GM10266 (cell line): ENCODE data around the gene IGFN1.

ENCODE experiments used
- DNase-seq: peaks from one replicate; pipeline ENCODE4 v3.0.0; 2012; ENCODE audit errors: extremely low spot score
- TF ChIP-seq, protein P1 (sequence below): IDR thresholded peaks from 2 replicates; pipeline ENCODE4 v1.5.1; 2012; ENCODE audit warnings: mild to moderate bottlenecking, low read depth; ENCODE audit not compliant: control insufficient read depth, insufficient read depth; ENCODE audit errors: missing control alignments

IGFN1 gene

DNA sequence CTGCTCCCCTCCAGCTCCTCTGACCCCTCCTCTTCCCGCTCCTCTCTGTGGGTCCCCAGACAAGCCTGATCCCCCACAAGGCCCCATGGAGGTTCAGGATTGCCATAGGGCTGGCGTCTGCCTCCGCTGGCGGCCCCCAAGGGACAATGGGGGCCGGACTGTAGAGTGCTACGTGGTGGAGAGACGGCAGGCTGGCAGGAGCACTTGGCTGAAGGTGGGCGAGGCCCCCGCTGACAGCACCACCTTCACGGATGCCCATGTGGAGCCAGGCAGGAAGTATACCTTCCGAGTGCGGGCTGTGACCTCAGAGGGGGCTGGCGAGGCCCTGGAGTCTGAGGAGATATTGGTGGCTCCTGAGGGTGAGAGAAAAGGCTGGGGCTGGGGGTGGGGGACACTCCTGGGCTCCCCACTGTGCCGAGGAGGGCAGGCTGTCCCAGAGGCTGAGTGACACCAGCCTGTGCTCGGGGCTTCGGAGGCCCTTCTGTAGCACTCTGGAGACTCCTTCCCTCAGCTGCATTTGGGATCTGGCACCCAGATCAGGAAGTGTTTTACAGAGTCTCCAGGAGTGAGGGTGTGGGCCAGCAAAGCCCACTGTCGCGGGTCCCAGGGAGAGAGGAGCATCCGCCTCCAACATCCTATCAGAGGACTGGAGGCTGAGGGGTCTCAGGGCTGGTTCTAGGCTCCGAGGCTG lies 25.9 kb downstream of the IGFN1 start:
- no peak for DNase-seq
- TF ChIP-seq, protein P1, sequence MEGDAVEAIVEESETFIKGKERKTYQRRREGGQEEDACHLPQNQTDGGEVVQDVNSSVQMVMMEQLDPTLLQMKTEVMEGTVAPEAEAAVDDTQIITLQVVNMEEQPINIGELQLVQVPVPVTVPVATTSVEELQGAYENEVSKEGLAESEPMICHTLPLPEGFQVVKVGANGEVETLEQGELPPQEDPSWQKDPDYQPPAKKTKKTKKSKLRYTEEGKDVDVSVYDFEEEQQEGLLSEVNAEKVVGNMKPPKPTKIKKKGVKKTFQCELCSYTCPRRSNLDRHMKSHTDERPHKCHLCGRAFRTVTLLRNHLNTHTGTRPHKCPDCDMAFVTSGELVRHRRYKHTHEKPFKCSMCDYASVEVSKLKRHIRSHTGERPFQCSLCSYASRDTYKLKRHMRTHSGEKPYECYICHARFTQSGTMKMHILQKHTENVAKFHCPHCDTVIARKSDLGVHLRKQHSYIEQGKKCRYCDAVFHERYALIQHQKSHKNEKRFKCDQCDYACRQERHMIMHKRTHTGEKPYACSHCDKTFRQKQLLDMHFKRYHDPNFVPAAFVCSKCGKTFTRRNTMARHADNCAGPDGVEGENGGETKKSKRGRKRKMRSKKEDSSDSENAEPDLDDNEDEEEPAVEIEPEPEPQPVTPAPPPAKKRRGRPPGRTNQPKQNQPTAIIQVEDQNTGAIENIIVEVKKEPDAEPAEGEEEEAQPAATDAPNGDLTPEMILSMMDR = no peak

DNA sequence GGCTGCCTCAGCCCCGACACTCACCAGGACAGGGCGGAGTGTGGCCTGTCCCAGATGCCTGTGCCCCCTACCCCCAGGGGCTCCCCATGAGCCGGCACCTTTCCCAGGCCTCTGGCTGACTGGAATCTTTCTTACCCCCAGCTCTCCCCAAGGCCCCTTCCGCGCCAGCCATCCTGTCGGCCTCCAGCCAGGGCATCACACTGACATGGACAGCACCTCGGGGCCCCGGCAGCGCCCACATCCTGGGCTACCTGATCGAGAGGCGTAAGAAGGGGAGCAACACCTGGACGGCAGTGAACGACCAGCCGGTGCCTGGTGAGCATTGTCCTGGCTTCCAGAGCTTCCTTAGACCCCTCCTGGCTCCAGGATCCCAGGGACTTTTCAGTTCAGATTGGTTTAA lies 26.5 kb downstream of the IGFN1 start:
- DNase-seq = no peak
- TF ChIP-seq, protein P1 = no peak

DNA sequence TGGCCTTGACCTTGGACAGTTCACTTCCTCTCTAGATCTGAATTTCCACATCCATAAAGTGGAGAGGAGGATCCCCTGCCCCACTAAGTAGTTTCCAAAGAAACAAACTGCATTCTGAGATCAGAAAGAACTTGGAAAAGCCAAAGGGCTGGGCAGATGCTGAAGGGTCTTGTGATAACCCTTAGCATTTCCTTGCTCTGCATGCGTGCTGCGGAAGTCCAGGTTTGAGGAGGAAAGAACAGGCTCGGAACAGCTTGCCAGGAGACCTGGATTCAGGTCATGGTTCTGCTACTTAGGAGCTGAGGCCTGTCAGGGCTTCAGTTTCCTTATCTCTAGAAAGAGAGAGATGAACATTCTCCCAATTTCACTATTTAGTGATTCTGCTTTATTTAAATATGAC lies 27.2 kb downstream of the IGFN1 start:
- DNase-seq = no peak
- TF ChIP-seq, protein P1 = no peak

DNA sequence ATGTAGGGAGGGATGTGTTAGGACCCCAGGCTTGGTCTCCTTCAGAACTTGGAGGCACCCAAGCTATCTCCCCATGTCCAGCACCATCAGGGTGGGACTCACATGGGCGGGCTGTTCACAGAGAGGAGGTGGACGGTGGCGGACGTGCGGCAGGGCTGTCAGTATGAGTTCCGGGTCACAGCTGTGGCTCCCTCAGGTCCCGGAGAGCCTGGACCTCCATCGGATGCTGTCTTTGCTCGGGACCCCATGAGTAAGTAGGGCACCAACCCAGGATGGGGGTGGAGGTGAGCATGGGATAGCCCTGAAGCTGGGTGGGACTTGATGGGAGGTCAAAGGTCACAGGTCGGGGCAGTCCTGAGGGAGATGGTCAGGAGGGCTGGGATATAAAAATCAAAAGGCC lies 27.8 kb downstream of the IGFN1 start:
- TF ChIP-seq, protein P1 = no peak
- DNase-seq = no peak

DNA sequence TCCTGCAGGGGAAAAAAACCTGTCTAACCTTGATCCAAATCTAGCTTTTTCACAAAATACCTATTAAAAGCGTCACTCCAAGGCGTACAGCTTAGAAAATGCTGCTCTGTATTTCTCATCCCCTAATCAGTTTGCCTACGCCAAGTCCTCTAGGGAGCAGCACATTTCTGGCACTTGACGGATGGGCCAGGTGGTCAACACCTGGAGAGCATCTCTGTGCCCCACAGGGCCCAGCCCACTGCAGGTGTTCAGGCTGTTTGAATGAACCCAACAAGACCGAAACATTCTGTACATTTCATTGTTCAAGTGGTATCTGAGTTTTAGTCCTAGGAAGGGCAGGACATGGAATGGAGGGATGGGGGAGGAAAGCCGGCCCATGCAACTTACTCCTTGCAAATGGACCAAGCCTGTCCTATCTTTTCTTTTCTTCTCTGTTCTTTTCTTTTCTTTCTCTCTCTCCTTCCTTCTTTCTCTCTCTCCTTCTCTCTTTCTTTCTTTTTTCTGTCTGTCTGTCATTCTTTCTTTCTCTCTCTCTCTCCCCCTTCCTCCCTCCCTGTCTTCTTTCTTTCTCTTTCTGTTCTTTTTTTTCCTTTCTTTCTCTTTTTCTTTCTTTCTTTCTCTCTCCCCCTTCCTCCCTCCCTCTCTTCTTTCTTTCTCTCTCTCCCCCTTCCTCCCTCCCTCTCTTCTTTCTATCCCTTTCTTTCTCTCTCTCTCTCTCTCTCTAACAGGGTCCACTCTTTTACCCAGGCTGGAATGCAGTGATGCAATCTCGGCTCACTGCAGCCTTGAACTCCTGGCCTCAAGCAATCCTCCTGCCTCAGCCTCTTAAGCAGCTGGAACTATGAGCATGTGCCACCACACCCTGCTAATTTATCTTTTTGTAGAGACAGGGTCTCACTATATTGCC lies 29.1 kb downstream of the IGFN1 start:
- no peak for DNase-seq

DNA sequence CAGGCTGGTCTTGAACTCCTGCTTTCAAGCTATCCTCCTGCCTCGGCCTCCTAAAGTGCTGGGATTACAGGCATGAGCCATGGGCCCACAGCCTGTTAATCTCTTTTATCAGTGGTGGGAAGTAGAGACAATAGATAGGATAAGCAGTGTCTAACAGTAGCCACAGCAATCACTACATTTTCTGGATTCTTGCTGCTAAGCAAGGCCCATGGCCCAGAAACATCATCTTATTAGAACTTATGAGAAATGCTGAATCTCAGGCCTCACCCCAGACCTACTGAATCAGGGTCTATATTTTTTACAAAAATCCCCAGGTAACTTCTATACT lies 29.7 kb downstream of the IGFN1 start:
- DNase-seq = no peak
- TF ChIP-seq, protein P1 = no peak

More for the DNA sequence above, 29.1 kb downstream of the IGFN1 start:
- TF ChIP-seq, protein P1 = no peak

DNA sequence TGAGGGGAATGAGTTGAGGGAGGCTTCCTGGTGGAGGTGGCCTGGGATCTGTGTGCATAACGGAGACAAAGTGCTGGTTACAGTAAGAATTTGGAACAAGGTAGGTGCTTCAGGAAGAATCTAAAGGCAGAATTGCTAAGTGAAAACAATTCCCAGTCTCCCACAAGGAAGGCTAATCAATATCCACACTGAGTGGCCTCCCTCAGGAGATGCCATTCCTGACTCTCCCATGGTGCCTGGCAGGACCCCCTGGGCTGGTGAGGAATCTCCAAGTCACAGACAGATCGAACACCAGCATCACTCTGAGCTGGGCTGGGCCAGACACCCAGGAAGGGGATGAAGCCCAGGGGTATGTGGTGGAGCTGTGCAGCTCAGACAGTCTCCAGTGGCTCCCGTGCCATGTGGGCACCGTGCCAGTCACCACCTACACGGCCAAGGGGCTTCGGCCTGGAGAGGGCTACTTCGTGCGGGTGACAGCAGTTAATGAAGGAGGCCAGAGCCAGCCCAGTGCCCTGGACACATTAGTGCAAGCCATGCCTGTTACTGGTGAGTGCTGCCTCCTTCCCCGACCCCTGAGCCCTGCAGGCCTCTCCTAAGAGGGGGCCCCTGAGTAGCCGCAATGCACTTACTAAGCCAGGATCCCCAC lies 30.7 kb downstream of the IGFN1 start:
- TF ChIP-seq, protein P1 = no peak
- DNase-seq = no peak
